Psoas muscle (tissue), 8 donors: ENCODE data around the gene OPA3. TPM values are rescaled to one million over a fixed set of nuclear protein-coding genes. Genes with fewer than 3 reads are reported as not detected.
A peak's percentile ranks its signal among the peaks of the same experiment; 100 is the strongest.

Experiments
- ATAC-seq, 4 donors: fragments of 200-7000 bp; cut with Tn5 transposase; one replicate each; pipeline ENCODE4 v1.9.1; 2020; ENCODE audit warnings: moderate library complexity in 3 of 4, mild to moderate bottlenecking in 2 of 4
- DNase-seq, 2 donors: peaks; one replicate each; pipeline ENCODE4 v3.0.0-alpha.2; 2020
- H3K27ac ChIP-seq: fragments of 200-600 bp; one replicate; pipeline ENCODE4 v1.8.0; 2022
- H3K27me3 ChIP-seq, 3 donors: fragments of 200-600 bp in 1 of 3; one replicate each; pipeline versions ENCODE4 v1.6.1 to v1.8.0; 2013 to 2022; ENCODE audit warnings: low read length in 2 of 3, mild to moderate bottlenecking in 2 of 3, moderate library complexity in 1 of 3; ENCODE audit not compliant: insufficient read depth in 3 of 3
- H3K36me3 ChIP-seq, 2 donors: fragments of 200-600 bp in 1 of 2; one replicate each; pipeline versions ENCODE4 v1.6.1 to v1.8.0; 2013 to 2022; ENCODE audit warnings: low read depth in 1 of 2, mild to moderate bottlenecking in 1 of 2, moderate library complexity in 1 of 2; ENCODE audit not compliant: insufficient read depth in 1 of 2
- H3K4me1 ChIP-seq: fragments of 200-600 bp; one replicate; pipeline ENCODE4 v1.8.0; 2022
- H3K4me3 ChIP-seq: fragments of 200-600 bp; one replicate; pipeline ENCODE4 v1.8.0; 2022; ENCODE audit warnings: mild to moderate bottlenecking
- H3K9me3 ChIP-seq: fragments of 200-600 bp; one replicate; pipeline ENCODE4 v1.8.0; 2022
- CTCF ChIP-seq: fragments of 200-600 bp; IDR thresholded peaks from one replicate; pipeline ENCODE4 v1.8.0; 2022; ENCODE audit warnings: antibody characterized with exemption
- WGBS, 3 donors: extraction: QIAGEN DNeasy Blood & Tissue Kit; methylation state at CpG; one replicate each; pipeline versions ENCODE4 v1.1.6 to v1.1.7; 2013; 5-methylcytosine and 5-hydroxymethylcytosine counted together
- intact Hi-C, 2 donors: fragments of 100-400 bp; cut with DNase I; formaldehyde crosslinking; loops; one replicate each; pipeline versions ENCODE4 v1.11.0 to v1.14.2; 2022
- polyA plus RNA-seq, 3 donors: library from polyadenylated mRNA; stranded (reverse); fragments of 200-250 nt; gene quantifications; one replicate each; pipeline ENCODE4 v1.2.3, GENCODE V29; 2013
- total RNA-seq, 4 donors: library from RNA; stranded (reverse); fragmentation: NEBNext Ultra II Directional in 2 of 4; extraction: Animal tissue kit (Norgen Biotek cat#: 25700) in 2 of 4; gene quantifications; one replicate each; pipeline versions ENCODE4 v1.2.1 to v1.2.4, GENCODE V29; 2021 to 2023
- donor health status: healthy with polysubstance abuse.
- donor health status: DM: no; HTN: no; CAD: no; lungs with moderate emphysema.
- donor health status: Bipolar disorder and iron deficiency.
- donor health status: healthy.
- donor health status: DM: yes; HTN: yes; CAD: no.
- donor health status: DM: no; HTN: no; CAD: no.
- donor health status: DM: no; HTN: no; CAD: no.
- donor health status: DM: yes; HTN: yes; CAD: no.

OPA3 gene
- total and polyA plus RNA-seq, 7 donors = 9.1 to 27.6 (median 15.8) TPM

DNA sequence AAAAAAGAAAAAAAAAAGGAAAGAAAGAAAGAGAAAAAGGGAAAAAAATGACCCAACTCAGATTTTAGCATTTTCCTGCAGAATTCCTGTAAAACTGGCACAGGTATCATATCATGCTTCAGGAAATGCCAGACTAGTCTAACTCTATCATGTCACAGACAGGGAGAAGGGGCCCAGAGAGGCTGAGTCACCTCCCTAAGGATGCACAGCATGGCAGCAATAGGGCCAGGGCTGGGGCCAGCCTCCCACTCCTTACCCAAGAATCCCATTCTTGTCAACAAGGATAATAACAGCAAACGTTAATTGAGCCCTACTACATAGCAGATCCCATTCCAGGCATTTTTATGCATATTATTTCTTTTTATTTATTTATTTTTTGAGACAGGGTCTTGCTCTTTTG, 8.9 kb upstream of the OPA3 start:
- H3K27ac ChIP-seq = no peak overlapping the region
- H3K36me3 ChIP-seq = no peaks in the 10 kb centered on the region
- ATAC-seq (no peak), DNase-seq (no peak)
- peaks cover 4% of the 10 kb centered on the region for H3K4me1 ChIP-seq
- intact Hi-C loops = no loop called here
- peaks cover 0 to 57% (median 18%) of the 10 kb centered on the region in 3 donors for H3K27me3 ChIP-seq
- no peak for TF ChIP-seq CTCF
- no peaks in the 10 kb centered on the region for H3K9me3 ChIP-seq
- H3K4me3 ChIP-seq = no peak overlapping the region
- 0 to 17% (median 17%) methylated on average over 1 of the region's 1 CpG for WGBS, 3 donors

- no peak for ATAC-seq
- H3K27ac ChIP-seq = no peak overlapping the region
- intact Hi-C loops = no loop called here
- no peaks in the 10 kb centered on the region for H3K4me1 ChIP-seq
- TF ChIP-seq CTCF = no peak
- H3K36me3 ChIP-seq = no peaks in the 10 kb centered on the region
- H3K4me3 ChIP-seq = no peak overlapping the region
- H3K27me3 ChIP-seq = peaks cover 0 to 49% (median 10%) of the 10 kb centered on the region in 3 donors
- H3K9me3 ChIP-seq = no peaks in the 10 kb centered on the region
- peak in 1 of 2 donors; percentile 11 for DNase-seq
- 46 to 63% (median 50%) methylated on average over 4 of the region's 4 CpGs for WGBS, 3 donors
Observed at GRCh38 chr19:45592366-45592765, 7.8 kb upstream of the OPA3 start.

DNA sequence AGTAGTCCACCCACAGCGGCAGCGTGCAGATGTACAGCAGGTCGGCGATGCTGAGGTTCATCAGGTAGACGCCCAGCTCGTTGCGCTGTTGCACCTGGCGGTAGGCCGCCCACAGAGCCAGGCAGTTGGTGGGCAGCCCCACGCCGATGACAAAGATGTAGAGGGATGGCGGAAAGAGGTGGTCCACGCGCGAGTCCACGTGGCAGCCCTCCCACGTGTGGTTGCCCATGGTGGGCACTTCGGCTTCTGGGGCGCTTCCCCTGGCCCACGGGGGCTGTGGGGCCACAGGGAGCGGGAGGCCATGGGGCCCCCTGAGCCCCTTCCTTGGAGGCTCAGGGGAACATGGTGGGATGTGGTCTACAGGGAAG, 7.0 kb upstream of the OPA3 start:
- H3K4me3 ChIP-seq = no peak overlapping the region
- intact Hi-C loops = no loop called here
- 93% methylated on average over 21 of the region's 21 CpGs for WGBS, 3 donors
- ATAC-seq (no peak), DNase-seq (peak in 1 of 2 donors; percentile 28)
- H3K27me3 ChIP-seq = peaks cover 0 to 42% (median 9%) of the 10 kb centered on the region in 3 donors
- no peaks in the 10 kb centered on the region for H3K4me1 ChIP-seq
- no peak overlapping the region for H3K27ac ChIP-seq
- H3K36me3 ChIP-seq = no peaks in the 10 kb centered on the region
- H3K9me3 ChIP-seq = no peaks in the 10 kb centered on the region
- no peak for TF ChIP-seq CTCF

DNA sequence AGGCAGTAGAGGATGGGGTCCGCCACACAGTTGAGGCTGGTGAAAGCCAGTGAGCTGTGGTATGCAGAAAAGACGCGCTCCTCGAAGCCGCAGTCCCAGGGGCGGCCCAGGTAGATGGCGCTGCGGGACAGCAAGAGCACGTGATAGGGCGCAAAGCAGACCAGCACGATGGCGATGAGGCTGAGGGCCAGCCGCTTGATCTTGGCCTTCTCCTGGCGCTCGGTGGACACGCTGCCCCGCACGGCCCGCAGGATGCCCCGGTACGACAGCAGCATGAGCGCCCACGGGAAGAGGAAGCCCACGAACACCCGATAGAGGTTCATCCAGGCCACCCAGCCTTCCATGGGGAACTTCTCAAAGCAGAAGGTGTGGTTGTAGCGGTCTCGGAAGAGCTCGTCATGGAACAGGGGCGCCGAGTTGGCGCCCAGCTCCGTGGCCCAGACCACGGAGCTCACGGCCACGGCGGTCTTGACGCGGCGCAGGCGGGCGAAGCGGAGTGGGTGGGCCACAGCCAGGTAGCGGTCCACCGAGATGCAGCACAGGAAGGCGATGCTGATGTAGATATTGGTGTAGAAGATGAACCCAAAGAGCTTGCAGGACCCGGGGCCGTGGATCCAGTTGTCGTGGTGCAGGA, 6.5 kb upstream of the OPA3 start:
- Histone ChIP-seq H3K4me1 (no peaks in the 10 kb centered on the region), H3K4me3 (no peak overlapping the region), H3K27ac (no peak overlapping the region), H3K9me3 (no peaks in the 10 kb centered on the region), H3K36me3 (no peaks in the 10 kb centered on the region), H3K27me3 (peaks cover 0 to 37% (median 9%) of the 10 kb centered on the region in 3 donors)
- intact Hi-C loops = no loop called here
- no peak for TF ChIP-seq CTCF
- 55 to 59% (median 57%) methylated on average over 47 to 48 of the region's 48 CpGs for WGBS, 3 donors
- peak; percentile 28 to 75 (median 68) for ATAC-seq
- peak; percentile 39 to 58 for DNase-seq
